ENCODE measurements around the gene TEX2.
A peak's percentile ranks its signal among the peaks of the same experiment; 100 is the strongest.
"Not testable (repeated sequence)": the region's sequence is repeated elsewhere in the genome, so short reads cannot be mapped to it uniquely, and the experiment has no call there.

The TEX2 gene

DNA sequence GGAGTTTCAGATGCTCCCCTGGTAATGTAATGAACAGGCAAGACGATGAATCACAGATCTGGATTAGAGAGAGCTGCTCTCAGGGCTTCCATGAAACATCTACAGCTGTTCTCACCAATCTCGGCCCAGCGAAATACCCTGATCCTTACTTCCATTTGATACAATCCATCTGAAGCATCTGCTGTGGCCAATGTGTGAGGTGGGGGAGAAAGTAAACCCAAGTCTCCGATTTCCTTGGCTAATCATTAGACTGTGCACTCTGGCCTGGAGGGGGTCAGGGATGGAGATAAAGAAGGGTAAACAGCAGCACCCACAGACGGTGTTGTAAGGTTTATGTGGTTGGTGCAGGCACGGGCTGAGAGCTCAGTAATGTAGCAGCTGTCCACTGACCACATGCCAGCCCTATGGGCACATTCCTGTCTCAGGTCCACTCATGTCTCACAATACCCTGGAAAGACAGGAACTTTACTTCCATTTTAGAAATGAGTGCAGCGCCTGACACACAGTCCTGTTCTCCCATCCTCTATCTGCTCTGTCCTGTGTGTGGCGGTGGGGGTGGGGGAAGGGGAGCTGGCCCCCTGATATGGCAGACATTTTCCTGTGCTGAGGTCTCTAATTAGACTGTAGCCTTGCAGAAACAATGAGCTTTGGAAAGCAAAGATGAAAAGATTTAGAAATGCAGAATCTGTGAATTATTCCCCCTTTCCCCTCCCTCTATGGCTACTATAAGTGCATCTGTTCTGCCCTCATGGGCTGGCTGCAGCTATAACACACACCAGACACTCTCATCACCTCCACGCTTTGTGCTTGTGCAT lies 84.8 kb downstream of the TEX2 start:
- DNase-seq: no peak

DNA sequence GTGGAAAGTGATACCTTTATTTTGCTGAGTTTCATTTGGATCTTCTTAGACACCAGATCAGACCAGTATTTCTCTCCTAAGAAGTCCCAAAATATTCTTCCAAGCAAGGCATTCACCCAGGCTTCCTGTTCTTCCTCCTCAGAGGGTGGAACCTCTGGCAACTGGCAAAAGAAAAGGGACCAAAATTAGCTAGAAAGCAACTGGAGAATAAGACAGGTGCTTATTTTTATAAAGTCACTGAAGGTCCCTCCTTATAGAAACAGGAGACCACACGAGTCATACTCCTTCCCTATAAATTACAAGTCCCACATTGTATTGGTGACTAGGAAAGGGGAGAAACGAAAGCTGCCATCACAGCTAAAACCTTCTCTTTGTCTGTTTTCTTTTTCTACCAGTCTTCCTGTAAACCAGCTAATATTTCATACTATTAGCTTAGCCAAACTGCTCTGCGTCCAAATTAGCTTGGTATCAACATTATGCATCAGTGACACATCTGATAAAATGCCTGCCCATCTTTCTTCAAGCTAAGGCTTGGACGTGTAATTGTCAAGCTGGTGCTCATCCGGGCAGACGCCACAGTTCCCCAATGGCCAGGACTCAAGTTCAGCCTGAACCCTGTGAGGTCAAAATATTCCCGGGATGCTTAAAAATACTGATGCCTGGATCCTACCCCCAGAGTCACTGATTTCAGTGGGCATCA lies 85.6 kb downstream of the TEX2 start:
- DNase-seq: no peak

DNA sequence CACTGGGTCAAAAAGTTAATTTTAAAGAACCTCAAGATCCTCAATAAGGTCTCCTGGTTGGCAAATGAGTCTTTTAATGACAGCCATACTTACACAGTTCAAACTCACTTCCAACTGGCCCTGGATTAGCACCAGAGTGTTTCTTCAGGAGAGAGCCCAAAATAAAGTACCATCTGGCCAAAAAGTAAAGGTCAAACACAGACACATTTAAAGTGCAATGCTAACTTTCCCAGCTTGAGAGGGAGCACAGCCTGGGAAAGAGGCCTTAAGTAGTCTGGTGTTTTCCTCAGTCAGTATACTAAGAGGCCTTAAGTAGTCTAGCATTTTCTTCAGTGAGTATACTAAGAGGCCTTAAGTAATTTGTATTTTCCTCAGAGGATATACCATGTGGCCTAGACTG lies 86.5 kb downstream of the TEX2 start:
- DNase-seq: no peak

DNA sequence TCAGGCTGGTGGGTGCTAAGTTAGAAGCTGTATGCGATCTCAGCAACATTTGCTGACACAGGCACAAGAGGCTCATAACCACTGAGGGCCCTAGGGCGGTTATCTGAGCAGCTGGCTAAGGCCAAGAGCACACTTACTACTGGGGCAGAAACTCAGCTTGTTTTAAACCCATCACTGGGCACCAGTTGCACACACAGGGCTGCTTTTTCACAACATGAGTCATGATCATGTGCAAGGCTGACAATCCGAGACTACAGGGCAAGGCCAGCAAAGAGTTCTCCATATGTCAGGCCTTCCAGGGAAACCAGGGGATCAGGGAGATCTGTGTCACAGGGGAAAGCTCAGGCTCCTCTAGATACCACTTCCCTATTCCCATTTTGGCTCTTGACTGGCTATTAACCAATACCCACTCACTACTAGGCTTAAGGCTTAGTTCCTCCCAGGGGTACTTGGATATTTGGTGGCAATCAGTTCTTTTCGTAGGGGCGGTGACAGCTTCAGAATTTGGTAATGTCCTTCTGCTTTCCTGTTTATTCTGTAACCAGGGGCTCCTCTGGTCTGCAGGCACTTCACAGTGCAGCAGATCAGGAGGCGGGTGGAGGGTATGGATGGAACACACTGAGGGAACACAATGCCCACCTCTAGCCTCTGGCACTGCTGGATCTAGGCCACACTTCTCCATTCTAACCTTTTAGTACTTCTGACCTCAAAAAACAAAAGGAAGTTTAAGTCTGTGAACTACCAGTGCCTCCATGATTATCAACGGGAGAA lies 88.2 kb downstream of the TEX2 start:
- peak; percentile 38 to 67 for DNase-seq

DNA sequence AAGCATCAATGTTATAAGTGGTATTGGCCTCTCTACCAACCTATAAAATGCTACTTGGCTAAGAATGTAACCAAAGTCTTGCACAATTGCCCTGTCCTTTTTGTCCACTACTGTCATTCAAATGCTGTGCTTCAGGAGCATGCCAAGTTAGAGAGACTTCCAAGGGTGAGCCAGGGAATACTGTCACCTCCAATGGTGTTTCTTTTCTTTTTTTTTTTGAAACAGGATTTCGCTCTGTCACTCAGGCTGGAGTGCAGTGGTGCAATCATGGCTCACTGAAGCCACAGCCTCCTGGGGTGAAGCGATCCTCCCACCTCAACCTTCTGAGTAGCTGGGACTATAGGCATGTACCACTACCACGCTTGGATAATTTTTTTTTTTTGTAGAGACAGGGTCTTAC lies 89.4 kb downstream of the TEX2 start:
- DNase-seq: no peak

DNA sequence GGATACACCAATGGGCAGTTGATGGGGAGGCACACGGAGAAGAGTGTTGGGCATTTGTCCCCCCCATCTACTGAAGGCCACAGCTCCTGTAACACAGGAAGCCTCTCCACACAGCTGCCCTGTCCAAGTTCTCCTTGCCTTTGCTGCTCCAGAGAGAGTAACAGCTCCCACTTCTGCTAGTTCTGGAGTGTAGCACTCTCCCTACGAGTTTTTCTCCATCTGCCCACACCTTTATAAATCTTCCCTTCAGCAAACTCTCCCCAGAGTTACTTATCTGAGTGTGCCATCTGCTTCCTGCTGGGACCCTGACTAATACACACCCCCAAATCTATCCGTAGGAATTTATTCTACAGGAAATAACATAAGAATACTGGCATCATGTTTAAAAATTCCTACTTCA lies 90.5 kb downstream of the TEX2 start:
- peak in 1 of 2 donors; percentile 58 for DNase-seq

DNA sequence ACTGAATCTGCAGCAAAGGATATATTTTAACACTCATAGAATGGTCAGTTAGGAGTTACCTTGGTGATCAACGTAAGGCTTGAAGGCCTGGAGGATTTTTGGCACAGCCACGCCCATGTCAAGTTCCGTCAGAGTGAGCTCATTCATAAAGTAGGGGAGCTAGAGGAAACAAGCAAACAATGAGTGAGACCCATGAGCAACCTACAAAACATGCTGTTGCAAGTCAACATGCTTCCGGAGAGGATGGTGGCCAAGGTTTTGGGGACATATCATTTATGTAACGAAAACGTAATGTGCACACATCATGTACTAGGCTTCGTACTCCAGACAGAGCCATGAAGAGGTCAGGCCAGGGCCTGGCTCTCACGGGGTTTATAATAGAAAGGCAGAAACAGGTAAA lies 92.0 kb downstream of the TEX2 start:
- DNase-seq: no peak

DNA sequence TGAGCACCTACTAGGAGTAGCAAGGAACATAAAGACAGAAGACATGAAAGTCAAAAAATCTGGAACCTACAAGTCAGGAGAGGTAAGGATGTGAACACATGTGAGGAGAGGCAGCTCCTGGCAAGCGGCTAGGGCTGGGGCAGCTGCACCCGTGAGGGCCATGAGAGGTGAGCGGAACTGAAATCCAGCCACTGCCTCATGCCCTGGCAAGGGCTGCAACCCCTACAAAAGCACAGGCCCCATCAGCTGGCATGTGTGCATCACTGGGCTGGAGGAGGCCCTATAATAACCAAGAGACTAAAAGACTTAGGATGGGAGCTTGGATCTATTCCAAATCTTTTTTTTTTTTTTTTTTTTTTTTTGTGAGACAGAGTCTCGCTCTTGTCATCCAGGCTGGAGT lies 92.8 kb downstream of the TEX2 start:
- DNase-seq: no peak

DNA sequence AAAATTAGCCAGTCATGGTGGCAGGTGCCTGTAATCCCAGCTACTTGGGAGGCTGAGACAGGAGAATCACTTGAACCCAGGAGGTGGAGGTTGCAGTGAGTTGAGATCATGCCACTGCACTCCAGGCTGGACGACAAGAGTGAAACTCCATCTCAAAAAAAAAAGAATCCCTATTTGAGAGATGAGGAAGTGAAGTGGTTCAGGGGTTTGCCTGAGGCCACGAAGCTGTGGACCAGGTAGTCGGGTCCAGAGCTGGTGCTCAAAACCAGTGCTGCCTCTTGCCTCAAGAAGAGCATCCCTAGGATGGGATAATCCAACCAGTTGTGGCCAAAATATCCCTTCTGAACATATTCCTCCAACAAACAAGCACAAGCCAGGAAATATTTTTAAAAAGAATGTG lies 95.4 kb downstream of the TEX2 start:
- not testable (repeated sequence) for DNase-seq

DNA sequence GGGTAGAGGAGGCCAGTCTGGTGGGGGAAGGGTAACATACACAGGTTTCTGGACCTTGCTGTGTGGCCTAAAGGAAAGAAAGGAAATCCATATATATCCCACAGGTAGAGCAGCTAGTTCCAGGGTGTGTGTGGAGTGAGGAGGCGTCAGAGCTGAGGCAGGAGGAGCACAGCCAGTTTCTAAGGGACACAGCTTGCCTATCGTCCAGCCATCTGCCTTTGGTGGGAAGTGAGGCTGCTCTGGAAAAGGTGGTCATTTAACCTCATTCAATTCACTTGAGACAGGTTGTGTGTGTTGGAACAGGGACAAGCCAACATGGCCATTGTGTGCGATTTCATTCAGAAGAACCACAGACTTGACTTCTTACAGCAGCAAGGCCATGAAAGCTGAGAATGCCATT lies 96.2 kb downstream of the TEX2 start:
- no peak for DNase-seq

DNA sequence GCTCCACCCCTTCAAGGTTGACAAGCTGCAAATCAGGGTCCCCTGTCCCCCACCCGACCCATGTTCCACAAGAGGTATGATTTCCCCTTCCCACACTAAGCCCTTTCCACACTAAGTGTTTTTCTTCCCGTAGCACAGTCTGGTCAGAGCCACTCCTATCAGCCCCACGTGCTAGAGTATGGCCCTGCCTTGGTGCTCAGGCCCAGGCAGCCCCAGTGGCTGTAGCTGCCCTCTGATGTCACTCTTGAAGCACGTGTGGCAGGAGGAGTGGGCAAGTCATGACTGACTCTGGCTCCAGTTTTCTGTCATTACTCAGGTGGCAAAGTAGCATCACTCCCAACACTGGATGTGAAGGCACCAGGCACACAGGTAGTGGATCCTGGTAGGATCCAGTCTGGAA lies 97.7 kb downstream of the TEX2 start:
- DNase-seq: no peak

DNA sequence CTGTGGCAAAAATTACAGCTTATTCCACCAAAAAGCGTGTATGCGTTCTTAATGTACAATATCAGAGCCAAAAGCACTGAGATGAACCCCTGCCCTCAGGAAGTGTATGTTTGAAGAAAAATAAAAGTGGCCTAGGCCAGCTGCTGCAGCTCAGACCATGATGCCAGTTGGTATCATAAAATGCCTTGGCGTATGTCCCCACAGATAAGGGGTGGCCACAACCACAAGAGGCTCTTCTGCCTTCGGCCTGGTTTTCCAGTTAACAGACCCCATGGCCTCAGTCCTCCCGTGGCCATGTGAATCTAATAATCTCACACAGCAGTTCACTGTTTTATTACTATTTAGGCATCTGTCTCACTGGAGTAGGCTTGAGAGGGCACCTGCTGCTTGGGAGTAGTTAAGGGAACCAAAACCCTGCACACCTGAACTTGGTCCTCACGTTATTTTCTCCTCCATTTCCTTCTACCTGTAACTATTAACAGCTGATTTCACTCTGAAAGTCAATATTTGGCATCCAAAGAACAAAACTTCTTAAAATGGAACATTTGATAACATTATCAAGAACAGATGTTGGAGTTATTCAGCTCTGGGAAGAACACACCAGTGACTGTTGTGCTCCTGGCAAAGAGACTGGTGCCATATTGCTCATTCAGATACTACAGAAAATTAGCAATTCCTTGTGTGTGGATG lies 98.3 kb downstream of the TEX2 start:
- no peak for DNase-seq

DNA sequence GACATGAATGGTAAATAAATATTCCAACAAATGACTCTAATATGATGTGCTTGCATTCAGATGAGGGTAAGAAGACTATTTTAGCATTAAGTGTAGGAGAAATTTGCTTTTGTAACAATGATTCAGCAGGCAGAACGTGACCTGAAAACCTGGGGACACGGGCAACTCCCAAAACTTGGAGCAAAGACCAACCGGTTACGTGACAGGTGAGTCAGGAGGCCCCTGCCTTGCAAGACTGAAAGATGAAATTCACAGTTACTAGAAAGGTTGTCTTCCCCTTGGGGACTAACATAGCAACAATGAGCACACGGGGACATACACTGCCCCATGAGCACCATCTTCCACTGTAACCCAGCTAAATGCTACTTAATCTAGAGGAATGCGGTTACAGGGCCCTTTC lies 99.6 kb downstream of the TEX2 start:
- DNase-seq: no peak

DNA sequence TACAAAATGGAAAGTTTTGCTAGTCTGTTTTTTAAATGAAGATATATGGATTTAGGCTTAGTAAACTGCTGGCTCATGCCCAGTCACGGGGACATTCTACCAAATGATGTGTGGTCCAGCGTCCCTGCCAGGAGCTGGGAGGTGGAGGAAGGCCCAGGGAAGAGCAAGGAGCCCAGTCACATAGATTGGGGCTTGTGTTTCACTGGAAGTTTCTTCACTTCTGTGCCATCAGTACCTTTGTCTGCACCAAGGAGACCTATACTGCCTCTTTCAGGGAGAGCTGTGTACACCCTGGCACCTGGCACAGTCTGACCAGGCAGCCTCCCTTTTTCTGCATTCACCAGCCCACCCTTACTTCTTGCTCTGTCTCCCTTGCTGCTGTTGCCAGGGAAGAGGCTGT lies 100.5 kb downstream of the TEX2 start:
- no peak for DNase-seq

DNA sequence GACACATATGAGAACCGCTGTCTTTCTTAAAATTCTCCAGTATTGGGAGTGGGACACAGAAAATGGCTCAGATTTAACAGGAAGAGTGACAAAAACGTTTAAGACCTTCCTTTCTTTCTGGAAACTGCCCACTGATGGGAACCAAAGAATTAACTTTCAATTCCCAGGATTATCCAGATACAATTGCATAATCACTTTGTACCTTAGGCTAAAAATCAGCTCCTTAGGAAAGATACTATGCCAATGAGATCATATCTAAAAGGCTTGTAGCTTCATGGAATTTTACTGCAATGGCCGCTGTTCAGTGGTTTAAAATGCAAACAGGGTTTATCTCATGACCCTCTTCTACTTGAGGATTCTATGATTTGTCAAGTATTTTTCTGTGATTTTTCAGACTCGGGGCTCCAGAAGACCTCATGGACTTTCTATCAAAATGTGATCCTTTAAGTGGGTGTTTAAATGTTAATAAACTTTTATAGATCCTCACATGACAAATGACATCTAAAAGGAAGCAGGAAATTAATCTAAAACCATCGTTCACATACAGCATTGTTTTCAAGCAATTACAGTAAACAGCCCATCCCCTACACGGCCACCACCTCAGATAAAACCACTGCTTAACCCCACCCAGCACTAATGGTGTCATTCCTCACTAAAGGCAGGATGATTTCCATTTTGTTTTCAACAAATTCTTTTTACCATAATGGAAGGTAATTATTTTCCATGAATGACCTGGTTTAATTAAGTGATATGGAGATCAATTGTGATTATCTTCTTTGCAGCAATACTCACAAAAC lies 101.5 kb downstream of the TEX2 start:
- no peak for DNase-seq

DNA sequence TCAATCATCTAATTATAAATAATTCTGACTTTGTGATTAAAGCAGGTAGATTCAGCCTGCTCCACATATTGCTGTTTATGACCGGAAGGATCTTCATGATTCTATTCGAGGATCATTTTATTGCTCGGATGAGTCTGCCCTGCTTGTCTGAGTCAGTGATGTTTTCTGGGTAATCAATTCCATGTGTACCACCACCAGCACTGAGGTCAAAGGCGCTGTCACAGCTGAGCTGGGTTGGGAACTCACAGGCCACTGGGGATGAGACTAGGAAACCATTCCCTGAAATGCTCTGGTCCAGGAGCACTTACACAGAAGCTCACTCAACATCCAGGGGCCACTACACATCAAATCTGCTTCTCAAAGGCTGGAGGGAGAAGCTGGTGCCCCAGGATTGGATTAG lies 102.7 kb downstream of the TEX2 start:
- DNase-seq: no peak

DNA sequence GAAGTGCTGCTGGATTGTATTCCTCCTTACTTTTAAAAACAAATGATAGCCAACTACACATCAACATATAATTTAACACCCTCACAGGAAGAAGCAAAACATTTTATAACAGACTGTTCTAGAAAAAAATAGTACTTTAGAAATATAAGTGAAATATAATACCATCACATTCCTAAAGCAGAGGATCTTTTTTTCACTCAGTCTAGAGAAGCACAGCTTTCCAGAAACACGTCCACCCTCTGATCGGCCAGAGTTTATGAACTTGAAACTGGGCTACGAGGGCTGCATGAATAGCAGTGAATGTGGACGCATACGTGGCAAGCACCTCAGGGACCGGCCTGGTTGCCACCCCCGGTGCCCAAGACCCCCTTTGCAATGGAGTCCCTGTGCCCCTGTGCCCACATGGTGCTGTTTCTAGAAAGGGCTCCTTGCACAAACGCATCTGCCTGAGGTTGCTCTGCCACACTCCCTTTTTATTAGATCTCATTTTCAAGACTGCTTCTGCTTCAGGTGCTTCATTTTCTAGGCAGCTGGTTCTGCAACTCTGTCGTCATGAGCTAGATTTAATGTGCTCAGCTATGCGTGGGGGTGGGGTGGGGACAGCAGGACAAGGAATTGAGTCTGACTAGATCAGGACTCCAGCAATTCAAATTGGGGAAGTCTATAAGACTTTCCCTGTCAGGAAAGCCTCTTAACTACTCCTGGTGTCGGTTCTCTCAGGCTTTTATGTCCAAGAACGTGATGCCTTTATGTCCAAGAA lies 104.0 kb downstream of the TEX2 start:
- no peak for DNase-seq

DNA sequence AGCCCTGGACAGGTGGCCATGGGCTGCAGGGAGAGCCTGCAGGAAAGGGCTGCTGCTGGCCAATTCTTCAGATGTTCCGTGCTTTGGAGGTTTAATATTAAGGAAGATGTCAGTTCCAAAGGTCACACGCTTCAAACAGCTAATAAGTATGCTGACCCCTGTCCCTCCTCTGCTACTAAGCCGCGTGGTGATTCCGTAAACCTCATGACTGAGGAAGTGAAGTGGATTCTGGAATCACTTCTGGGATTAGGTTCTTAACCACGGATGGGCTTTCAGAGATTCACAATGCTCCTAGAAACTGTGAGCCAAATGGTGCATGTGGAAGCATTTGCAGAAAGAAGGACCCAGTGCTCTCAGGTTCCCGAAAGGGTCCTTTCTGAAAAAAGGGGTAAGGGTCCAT lies 104.7 kb downstream of the TEX2 start:
- DNase-seq: no peak

DNA sequence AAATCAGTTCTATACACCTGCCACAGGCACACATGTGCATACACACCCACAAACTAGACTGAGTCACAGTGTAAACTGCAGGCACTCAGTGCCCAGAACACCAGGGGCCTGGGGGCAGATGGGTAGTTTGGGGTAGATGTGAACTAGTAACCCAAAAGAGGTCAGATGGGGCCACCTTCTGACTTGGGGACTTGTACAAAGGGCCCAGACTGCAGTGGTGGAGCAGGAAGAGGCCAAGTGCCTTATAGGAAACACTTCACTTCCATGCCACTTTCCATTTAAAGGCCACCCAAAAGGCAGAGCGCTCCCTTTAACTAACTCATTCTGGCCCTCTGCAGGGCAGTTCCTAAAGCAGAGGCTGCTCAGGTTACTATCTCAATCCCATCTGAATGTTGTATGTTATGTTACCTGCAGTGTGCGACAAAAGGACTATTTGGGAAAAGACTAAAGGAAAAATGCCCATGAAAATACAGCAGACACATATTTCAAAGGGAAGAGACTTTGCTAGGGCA lies 105.3 kb downstream of the TEX2 start:
- DNase-seq: no peak

DNA sequence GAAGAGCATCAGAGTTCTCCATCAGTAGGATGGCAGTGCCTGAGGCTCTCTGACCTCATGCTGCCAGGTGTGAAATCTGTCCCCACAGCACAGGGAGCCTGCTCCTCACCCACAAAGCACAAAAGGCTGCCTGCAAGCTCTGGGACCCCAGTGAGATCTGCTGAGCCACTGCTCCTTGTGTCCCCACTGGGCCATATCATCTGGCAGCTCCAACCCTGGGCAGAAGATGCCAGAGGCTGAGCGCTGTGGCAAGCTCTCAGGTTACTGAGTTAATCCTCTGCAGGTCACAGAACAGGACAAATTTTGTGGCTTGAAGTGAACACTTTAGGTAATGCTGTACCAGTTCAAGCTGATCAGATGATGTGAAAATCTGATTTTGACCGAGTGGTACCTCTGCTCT lies 106.4 kb downstream of the TEX2 start:
- no peak for DNase-seq
